Left forelimb (tissue), 1 donor: Measurements from ENCODE around the gene GRK4.
"Not testable (repeated sequence)": the region's sequence is repeated elsewhere in the genome, so short reads cannot be mapped to it uniquely, and the experiment has no call there.

ENCODE experiments used
- DNase-seq: peaks from one replicate; pipeline ENCODE4 v3.0.0-alpha.2; 2018; ENCODE audit warnings: low spot score

GRK4 gene

GRCh38 chr4:3041192-3042142 lies 78.1 kb downstream of the GRK4 start:
- no peak for DNase-seq

- DNase-seq, result no peak
These were observed 78.9 kb downstream of the GRK4 start for GRCh38 chr4:3042226-3042625.

- no peak for DNase-seq
These were observed 80.1 kb downstream of the GRK4 start for GRCh38 chr4:3043282-3044020.

GRCh38 chr4:3044870-3045819 lies 81.8 kb downstream of the GRK4 start:
- DNase-seq, result no peak

GRCh38 chr4:3046162-3046561 lies 82.8 kb downstream of the GRK4 start:
- no peak for DNase-seq

- DNase-seq, result no peak
These were observed 83.3 kb downstream of the GRK4 start for GRCh38 chr4:3046623-3047022.

GRCh38 chr4:3047464-3048286 lies 84.3 kb downstream of the GRK4 start:
- no peak for DNase-seq

- DNase-seq, result not testable (repeated sequence)
These were observed 87.9 kb downstream of the GRK4 start for GRCh38 chr4:3051141-3051897.

GRCh38 chr4:3054169-3054759 lies 90.9 kb downstream of the GRK4 start:
- no peak for DNase-seq

- DNase-seq, result no peak
These were observed 96.6 kb downstream of the GRK4 start for GRCh38 chr4:3059943-3060342.

- DNase-seq, result no peak
These were observed 97.6 kb downstream of the GRK4 start for GRCh38 chr4:3060946-3061345.

GRCh38 chr4:3062471-3062870 lies 99.1 kb downstream of the GRK4 start:
- DNase-seq, result no peak

GRCh38 chr4:3065551-3065950 lies 102.2 kb downstream of the GRK4 start:
- no peak for DNase-seq

GRCh38 chr4:3066836-3067400 lies 103.5 kb downstream of the GRK4 start:
- DNase-seq, result no peak

GRCh38 chr4:3067473-3068001 lies 104.2 kb downstream of the GRK4 start:
- no peak for DNase-seq

GRCh38 chr4:3069661-3070199 lies 106.4 kb downstream of the GRK4 start:
- DNase-seq, result no peak

- DNase-seq, result no peak
These were observed 107.5 kb downstream of the GRK4 start for GRCh38 chr4:3070709-3071500.

GRCh38 chr4:3071811-3072210 lies 108.4 kb downstream of the GRK4 start:
- DNase-seq, result no peak
